K562 (cell line): ENCODE results near the gene FADS1. TPM values are rescaled to one million over a fixed set of nuclear protein-coding genes. Genes with fewer than 3 reads are reported as not detected.

Experiments
- ARID2 ChIP-seq: fragments of 450-650 bp; IDR thresholded peaks from 2 replicates; pipeline ENCODE4 v1.6.1; 2017; ENCODE audit warnings: antibody characterized with exemption, mild to moderate bottlenecking
- CBX8 ChIP-seq: fragments of 200-600 bp; sonication (generic); IDR thresholded peaks from 2 replicates; pipeline ENCODE4 v1.6.1; 2012; ENCODE audit warnings: borderline replicate concordance, mixed run types, low read depth, mild to moderate bottlenecking, moderate library complexity, mixed read lengths, low read length, control low read depth, inconsistent platforms; ENCODE audit not compliant: poor library complexity, severe bottlenecking; ENCODE audit errors: extremely low read depth
- FOXK1 ChIP-seq: sonication (generic); formaldehyde crosslinking; IDR thresholded peaks from 2 replicates; pipeline ENCODE4 v1.8.0; 2022; ENCODE audit warnings: missing genetic modification reagents, mild to moderate bottlenecking, borderline replicate concordance
- KDM2B ChIP-seq: fragments of 250-450 bp; sonication (Bioruptor Pico); IDR thresholded peaks from 2 replicates; pipeline ENCODE4 v1.8.0; 2021; ENCODE audit warnings: mild to moderate bottlenecking, moderate library complexity
- NCOA1 ChIP-seq: fragments of 450-650 bp; IDR thresholded peaks from 2 replicates; pipeline ENCODE4 v1.6.1; 2016; ENCODE audit warnings: low read depth
- PCBP2 ChIP-seq: fragments of 200-400 bp; formaldehyde crosslinking; IDR thresholded peaks from 2 replicates; pipeline ENCODE4 v1.6.1; 2018; ENCODE audit warnings: low read length, low read depth, mild to moderate bottlenecking, moderate library complexity; ENCODE audit not compliant: poor library complexity, severe bottlenecking
- RB1 ChIP-seq: fragments of 450-650 bp; IDR thresholded peaks from 2 replicates; pipeline ENCODE4 v1.6.1; 2017; ENCODE audit warnings: low read depth, mild to moderate bottlenecking
- RBM14 ChIP-seq: fragments of 200-400 bp; formaldehyde crosslinking; IDR thresholded peaks from 2 replicates; pipeline ENCODE4 v1.6.1; 2018; ENCODE audit warnings: low read depth, mild to moderate bottlenecking, low read length, moderate library complexity, borderline replicate concordance; ENCODE audit not compliant: insufficient read depth
- SMARCA5 ChIP-seq: fragments of 450-650 bp; IDR thresholded peaks from 2 replicates; pipeline ENCODE4 v1.6.1; 2016
- SREBF1 ChIP-seq: fragments of 150-350 bp; IDR thresholded peaks from 2 replicates; pipeline ENCODE4 v1.6.1; 2014; ENCODE audit warnings: antibody characterized with exemption, low read depth, low read length, borderline replicate concordance
- ZNF12 ChIP-seq: sonication (generic); formaldehyde crosslinking; IDR thresholded peaks from 2 replicates; pipeline ENCODE4 v1.4.0; 2020; ENCODE audit warnings: mild to moderate bottlenecking, missing genetic modification reagents
- ZNF174 ChIP-seq: fragments of 250-450 bp; sonication (Bioruptor Pico); IDR thresholded peaks from 2 replicates; pipeline ENCODE4 v1.4.0; 2020; ENCODE audit warnings: mild to moderate bottlenecking
- ZNF212 ChIP-seq: fragments of 450-650 bp; formaldehyde crosslinking; IDR thresholded peaks from 2 replicates; pipeline ENCODE4 v1.4.0; 2020; ENCODE audit warnings: mild to moderate bottlenecking
- ZNF589 ChIP-seq: fragments of 200-800 bp; sonication (Bioruptor generic); IDR thresholded peaks from 2 replicates; pipeline ENCODE4 v1.6.1; 2016; ENCODE audit warnings: low read depth, missing genetic modification characterization, missing compliant biosample characterization
- polyA plus RNA-seq, 8 experiments: library from polyadenylated mRNA; depleted of rRNA in 4 of 8; stranded (reverse) in 5 of 8; unstranded in 3 of 8; fragments of >200 nt; fragmentation: Nextera tagmentation in 2 of 8; fragmentation: Illumina TruSeq in 1 of 8; extraction: Ambion mirVana in 2 of 8; extraction: Trizol in 1 of 8; gene quantifications; 2 replicates each; pipeline versions ENCODE4 v1.2.1 to v1.2.3, GENCODE V29; 2011 to 2014; ENCODE audit warnings: inconsistent platforms in 1 of 8, missing spikeins in 1 of 8
- total RNA-seq, 7 experiments: library from RNA; depleted of rRNA in 6 of 7; stranded (reverse); fragments of >200 nt in 6 of 7; fragmentation: Illumina TruSeq in 2 of 7; extraction: Trizol in 2 of 7; gene quantifications; 2 replicates each; pipeline versions ENCODE4 v1.2.1 to v1.2.3, GENCODE V29; 2011 to 2021; ENCODE audit warnings: low replicate concordance in 1 of 7
- TF ChIP-seq, protein P1 (sequence below): sonication (generic); IDR thresholded peaks from 2 replicates; pipeline ENCODE4 v1.6.1; 2016
- TF ChIP-seq, protein P2 (sequence below): fragments of 450-650 bp; conservative IDR thresholded peaks from 2 replicates; pipeline ENCODE4 v1.6.1; 2016; ENCODE audit warnings: missing genetic modification characterization, low read depth, mild to moderate bottlenecking, missing compliant biosample characterization, moderate library complexity
- TF ChIP-seq, protein P3 (sequence below): fragments of 150-350 bp; IDR thresholded peaks from 2 replicates; pipeline ENCODE4 v1.6.1; 2014; ENCODE audit warnings: low read depth, mild to moderate bottlenecking, low read length, borderline replicate concordance
- TF ChIP-seq, protein P4 (sequence below): sonication (generic); formaldehyde crosslinking; IDR thresholded peaks from 2 replicates; pipeline ENCODE4 v1.8.0; 2022; ENCODE audit warnings: mild to moderate bottlenecking, missing genetic modification reagents

The FADS1 gene
- total and polyA plus RNA-seq, 9 of the 15 experiments (the other 6 are each of a cell fraction or from before 2014, with no cell fraction given): 110 to 864 (median 364) TPM

DNA sequence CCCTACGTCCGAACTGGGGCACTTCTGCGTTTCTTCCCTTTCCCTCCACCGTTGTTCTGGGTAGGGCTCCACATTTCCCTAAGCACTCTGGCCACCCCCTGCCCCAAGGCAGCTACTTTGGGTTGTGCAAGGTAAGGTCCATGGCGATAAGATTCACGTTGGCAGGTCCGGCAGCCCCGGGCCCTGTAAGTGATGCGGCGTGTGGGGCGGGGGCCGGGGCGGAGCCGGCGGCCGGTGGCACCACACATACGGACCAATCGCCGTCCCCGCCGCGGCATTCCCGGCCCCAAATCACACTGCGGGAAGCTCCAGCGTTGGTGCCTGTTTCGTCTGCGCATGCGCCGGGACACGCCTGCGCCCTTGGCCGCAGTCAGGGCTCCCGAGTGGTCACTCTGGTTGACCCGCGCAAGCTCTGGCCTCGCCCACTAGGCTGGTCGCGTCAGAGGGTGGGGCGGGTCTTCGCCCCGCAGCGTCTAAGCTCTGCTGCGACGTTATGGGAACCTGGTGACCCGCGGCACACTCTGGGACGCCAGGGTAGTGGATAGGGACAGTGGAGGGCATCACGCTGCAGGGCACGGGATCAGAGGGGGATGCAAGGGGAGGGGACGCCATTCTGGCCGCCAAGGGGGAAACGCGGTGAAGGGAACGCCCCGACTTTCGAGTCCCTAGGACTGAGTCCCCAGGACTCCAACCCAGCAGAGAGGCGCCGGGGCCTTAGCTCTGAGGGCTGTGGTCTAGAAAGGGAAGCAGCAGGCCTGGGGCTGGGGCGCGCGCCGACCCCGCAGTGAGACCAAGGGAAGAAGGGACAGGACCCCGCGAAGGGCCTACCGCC is 1.6 kb downstream of the FADS1 start (continued):
- TF ChIP-seq CBX8: no peak
- TF ChIP-seq SREBF1: peak; percentile 99
- TF ChIP-seq ZNF212 (CRISPR knock-in tag): no peak
- peak; percentile 5; the same call in 1 of the 2 replicates for TF ChIP-seq NCOA1
- TF ChIP-seq PCBP2: no peak
- TF ChIP-seq, protein P1, sequence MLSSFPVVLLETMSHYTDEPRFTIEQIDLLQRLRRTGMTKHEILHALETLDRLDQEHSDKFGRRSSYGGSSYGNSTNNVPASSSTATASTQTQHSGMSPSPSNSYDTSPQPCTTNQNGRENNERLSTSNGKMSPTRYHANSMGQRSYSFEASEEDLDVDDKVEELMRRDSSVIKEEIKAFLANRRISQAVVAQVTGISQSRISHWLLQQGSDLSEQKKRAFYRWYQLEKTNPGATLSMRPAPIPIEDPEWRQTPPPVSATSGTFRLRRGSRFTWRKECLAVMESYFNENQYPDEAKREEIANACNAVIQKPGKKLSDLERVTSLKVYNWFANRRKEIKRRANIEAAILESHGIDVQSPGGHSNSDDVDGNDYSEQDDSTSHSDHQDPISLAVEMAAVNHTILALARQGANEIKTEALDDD: no peak
- TF ChIP-seq RB1: peak; percentile 34; the same call in 1 of the 2 replicates
- TF ChIP-seq, protein P2, sequence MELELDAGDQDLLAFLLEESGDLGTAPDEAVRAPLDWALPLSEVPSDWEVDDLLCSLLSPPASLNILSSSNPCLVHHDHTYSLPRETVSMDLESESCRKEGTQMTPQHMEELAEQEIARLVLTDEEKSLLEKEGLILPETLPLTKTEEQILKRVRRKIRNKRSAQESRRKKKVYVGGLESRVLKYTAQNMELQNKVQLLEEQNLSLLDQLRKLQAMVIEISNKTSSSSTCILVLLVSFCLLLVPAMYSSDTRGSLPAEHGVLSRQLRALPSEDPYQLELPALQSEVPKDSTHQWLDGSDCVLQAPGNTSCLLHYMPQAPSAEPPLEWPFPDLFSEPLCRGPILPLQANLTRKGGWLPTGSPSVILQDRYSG: peak; percentile 84; the same call in 1 of the 2 replicates
- peak; percentile 54; the same call in 1 of the 2 replicates for TF ChIP-seq ZNF589 (CRISPR knock-in tag)
- 0 out of 2 replicates have a peak, but pooled peaks have one; percentile 18 for TF ChIP-seq ZNF12 (CRISPR knock-in tag)
- TF ChIP-seq RBM14: 0 out of 2 replicates have a peak, but pooled peaks have one; percentile 53
- no peak for TF ChIP-seq KDM2B (CRISPR knock-in tag)
- peak; percentile 55 for TF ChIP-seq FOXK1
- TF ChIP-seq, protein P3, sequence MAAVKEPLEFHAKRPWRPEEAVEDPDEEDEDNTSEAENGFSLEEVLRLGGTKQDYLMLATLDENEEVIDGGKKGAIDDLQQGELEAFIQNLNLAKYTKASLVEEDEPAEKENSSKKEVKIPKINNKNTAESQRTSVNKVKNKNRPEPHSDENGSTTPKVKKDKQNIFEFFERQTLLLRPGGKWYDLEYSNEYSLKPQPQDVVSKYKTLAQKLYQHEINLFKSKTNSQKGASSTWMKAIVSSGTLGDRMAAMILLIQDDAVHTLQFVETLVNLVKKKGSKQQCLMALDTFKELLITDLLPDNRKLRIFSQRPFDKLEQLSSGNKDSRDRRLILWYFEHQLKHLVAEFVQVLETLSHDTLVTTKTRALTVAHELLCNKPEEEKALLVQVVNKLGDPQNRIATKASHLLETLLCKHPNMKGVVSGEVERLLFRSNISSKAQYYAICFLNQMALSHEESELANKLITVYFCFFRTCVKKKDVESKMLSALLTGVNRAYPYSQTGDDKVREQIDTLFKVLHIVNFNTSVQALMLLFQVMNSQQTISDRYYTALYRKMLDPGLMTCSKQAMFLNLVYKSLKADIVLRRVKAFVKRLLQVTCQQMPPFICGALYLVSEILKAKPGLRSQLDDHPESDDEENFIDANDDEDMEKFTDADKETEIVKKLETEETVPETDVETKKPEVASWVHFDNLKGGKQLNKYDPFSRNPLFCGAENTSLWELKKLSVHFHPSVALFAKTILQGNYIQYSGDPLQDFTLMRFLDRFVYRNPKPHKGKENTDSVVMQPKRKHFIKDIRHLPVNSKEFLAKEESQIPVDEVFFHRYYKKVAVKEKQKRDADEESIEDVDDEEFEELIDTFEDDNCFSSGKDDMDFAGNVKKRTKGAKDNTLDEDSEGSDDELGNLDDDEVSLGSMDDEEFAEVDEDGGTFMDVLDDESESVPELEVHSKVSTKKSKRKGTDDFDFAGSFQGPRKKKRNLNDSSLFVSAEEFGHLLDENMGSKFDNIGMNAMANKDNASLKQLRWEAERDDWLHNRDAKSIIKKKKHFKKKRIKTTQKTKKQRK: no peak
- TF ChIP-seq, protein P4, sequence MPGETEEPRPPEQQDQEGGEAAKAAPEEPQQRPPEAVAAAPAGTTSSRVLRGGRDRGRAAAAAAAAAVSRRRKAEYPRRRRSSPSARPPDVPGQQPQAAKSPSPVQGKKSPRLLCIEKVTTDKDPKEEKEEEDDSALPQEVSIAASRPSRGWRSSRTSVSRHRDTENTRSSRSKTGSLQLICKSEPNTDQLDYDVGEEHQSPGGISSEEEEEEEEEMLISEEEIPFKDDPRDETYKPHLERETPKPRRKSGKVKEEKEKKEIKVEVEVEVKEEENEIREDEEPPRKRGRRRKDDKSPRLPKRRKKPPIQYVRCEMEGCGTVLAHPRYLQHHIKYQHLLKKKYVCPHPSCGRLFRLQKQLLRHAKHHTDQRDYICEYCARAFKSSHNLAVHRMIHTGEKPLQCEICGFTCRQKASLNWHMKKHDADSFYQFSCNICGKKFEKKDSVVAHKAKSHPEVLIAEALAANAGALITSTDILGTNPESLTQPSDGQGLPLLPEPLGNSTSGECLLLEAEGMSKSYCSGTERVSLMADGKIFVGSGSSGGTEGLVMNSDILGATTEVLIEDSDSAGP: no peak
- no peak for TF ChIP-seq ARID2
- no peak for TF ChIP-seq ZNF174 (CRISPR knock-in tag)
- TF ChIP-seq SMARCA5: no peak
